ENCODE data around the gene CERS4.
"Not testable (repeated sequence)": the region's sequence is repeated elsewhere in the genome, so short reads cannot be mapped to it uniquely, and the experiment has no call there.

CERS4 gene

DNA sequence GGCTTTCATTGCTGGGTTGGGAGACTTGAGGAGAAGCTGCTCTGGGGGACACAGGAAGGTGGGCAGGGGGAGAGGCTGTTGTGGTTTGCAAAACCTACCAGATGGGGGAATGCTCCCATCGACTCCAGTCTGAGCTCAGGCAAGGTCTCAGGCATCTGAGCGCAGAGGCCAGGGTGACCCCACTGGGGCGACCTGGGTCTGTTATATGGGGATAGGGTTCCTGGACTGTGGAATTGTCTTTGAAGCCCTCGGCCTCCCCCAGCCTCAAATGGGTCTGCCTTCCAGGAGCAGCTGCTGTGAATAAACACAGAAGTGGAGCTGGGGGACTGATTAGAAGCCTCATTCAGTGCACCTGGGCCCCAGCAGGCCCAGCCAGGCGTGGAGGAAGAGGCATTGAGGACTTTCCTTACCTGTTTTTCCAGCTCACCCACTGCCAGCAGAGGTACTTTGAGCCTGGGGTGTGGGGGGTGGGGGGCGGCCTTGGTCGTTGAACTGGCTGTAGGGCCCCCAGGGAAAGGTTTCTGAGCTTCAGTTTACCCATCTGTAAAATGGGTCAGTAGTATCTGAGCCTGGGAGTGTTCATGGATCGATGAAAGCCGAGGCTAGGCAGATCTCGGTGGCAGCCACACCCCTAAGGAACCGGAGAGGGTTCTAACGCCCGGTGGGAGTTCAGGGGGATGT lies 1.4 kb downstream of the CERS4 start:
- DNase-seq (ENCODE audit: low read depth) = no peak

DNA sequence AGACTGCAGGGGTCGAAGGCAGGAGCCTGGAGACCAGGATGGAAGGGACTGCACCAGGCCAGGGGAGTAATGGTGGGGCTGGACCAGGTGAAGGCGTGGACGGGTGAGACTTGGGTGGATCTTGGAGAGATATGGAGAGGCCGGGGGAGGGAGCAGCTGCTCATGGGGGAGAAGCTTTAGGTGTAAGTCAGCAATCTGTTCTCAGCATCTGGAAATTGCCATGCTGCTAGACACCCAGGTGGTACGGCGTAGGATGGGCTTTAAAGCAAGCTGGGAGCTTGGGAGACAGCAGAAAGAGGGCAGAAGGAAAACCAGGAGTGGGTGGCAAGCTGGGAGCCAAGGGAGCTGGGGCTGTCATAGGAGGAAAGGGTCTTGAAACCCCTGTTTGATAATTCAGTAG lies 3.0 kb downstream of the CERS4 start:
- DNase-seq (ENCODE audit: low read depth) = no peak

DNA sequence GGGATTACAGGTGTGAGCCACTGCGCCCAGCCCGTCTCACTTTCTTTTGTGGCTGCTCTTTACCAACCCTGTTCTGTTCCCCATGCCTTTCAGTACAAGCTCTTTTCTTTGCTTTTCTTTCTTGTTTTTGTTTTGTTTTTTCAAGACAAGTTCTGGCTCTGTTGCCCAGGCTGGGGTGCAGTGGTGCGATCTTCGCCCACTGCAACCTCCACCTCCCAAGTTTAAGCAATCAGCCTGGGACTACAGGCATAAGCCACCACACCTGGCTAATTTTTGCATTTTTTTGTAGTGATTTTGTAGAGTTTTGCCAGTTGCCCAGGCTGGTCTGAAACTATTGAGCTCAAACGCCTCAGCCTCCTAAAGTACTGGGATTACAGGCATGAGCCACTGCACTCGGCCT lies 3.7 kb downstream of the CERS4 start:
- DNase-seq (ENCODE audit: low read depth) = no peak

- DNase-seq (ENCODE audit: low read depth) = no peak
Observed at GRCh38 chr19:8213827-8214672, 4.9 kb downstream of the CERS4 start.

DNA sequence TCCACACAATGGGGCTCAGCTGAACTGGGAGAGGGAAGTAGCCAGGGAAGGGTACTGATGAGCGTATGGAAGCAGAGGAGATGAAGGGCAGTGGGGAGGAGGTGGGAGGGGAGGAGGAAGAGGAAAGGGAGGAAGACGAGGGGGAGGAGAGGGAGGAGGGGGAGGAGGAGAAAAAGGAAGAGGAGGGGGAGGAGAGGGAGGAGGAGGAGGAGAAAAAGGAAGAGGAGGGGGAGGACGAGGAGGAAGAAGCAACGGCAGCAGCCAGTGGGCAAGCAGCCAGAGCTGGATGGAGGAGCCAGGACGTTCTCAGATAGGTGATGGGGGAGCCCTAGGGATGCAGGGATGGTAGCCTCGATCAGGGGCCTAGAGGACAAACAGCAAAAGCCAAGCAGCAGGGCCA lies 5.6 kb downstream of the CERS4 start:
- no peak for DNase-seq (ENCODE audit: low read depth)

- no peak for DNase-seq (ENCODE audit: low read depth)
Observed at GRCh38 chr19:8215783-8216182, 6.6 kb downstream of the CERS4 start.

- no peak for DNase-seq (ENCODE audit: low read depth)
Observed at GRCh38 chr19:8216357-8216756, 7.2 kb downstream of the CERS4 start.

GRCh38 chr19:8218127-8218526 lies 9.0 kb downstream of the CERS4 start:
- DNase-seq (ENCODE audit: low read depth) = not testable (repeated sequence)

GRCh38 chr19:8220481-8220880 lies 11.3 kb downstream of the CERS4 start:
- DNase-seq (ENCODE audit: low read depth) = no peak

- DNase-seq (ENCODE audit: low read depth) = no peak
Observed at GRCh38 chr19:8221161-8221560, 12.0 kb downstream of the CERS4 start.

DNA sequence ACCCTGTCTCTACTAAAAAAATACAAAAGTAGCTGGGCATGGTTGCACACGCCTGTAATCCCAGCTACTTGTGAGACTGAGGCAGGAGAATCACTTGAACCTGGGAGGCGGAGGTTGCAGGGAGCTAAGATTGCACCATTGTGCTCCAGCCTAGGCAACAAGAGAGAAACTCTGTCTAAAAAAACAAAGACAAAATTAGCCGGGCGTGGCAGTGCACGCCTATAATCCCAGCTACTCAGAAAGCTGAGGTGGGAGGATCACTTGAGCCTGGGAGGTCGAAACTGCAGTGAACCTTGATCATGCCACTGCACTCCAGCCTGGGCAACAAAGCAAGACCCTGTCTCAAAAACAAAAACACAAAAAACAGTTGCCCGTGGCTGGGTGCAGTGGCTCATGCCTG lies 14.3 kb downstream of the CERS4 start:
- DNase-seq (ENCODE audit: low read depth) = not testable (repeated sequence)

GRCh38 chr19:8224394-8225145 lies 15.4 kb downstream of the CERS4 start:
- no peak for DNase-seq (ENCODE audit: low read depth)

DNA sequence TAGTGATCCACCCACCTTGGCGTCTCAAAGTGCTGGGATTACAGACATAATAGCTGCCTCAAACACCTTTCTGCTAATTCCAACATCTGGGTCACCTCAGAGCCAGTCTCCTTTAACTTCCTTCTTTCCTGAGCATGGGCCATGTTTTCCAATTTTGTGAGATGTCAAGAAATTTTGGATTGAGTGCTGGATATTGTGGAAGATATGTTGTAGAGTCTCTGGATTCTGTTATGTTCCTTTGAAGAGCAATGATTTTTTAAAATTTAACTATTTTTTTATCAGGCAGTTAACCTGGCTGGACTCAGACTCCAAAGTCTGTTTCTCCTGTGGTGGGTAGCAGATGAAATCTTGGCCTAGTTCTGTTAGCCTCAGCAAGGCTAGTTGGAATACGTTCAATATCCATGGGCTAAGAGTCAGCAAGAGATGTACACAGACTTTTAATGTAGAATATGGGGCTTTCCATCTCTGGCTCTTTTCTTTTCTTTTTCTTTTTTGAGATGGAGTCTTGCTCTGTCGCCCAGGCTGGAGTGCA lies 22.0 kb downstream of the CERS4 start:
- no peak for DNase-seq (ENCODE audit: low read depth)

- DNase-seq (ENCODE audit: low read depth) = peak; percentile 14
Observed at GRCh38 chr19:8233370-8233769, 24.2 kb downstream of the CERS4 start.

GRCh38 chr19:8237026-8237425 lies 27.9 kb downstream of the CERS4 start:
- no peak for DNase-seq (ENCODE audit: low read depth)

- no peak for DNase-seq (ENCODE audit: low read depth)
Observed at GRCh38 chr19:8238251-8238650, 29.1 kb downstream of the CERS4 start.

DNA sequence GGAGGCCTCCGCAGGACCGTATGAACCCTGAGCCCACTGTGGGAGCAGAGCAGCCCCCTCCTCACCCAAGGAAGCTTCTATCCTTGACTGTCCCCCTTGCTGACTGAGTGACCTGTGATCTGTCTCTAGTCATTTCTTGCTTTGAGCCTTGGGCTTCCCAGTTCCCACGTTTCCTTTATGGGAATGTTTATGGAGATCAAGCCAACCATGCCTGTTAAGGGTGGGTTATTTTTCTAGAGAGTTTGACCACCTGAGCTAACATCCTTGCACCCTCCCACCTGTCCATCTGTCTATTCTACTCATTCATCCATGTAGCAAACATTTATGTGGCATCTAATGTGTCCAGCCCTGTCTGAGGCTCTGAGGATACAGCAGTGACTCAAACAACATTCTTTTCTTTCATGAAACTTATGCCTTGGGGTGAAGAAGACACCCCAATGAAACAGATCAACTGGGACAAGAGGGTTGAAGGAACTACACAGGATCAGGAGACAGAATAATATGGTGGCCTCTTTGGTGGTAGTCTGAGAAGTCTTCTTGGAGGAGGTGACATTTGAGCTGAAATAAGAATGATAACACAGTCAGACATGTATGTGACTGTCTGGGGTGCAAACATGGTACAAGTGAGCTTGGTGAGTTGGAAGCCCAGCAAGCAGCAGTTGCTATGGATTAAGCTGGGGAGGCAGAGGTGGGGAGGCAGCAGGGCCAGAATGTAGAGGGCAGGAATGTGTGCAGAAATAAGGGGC lies 30.5 kb downstream of the CERS4 start:
- DNase-seq (ENCODE audit: low read depth) = no peak

- DNase-seq (ENCODE audit: low read depth) = peak; percentile 83
Observed at GRCh38 chr19:8240274-8241229, 31.4 kb downstream of the CERS4 start.

DNA sequence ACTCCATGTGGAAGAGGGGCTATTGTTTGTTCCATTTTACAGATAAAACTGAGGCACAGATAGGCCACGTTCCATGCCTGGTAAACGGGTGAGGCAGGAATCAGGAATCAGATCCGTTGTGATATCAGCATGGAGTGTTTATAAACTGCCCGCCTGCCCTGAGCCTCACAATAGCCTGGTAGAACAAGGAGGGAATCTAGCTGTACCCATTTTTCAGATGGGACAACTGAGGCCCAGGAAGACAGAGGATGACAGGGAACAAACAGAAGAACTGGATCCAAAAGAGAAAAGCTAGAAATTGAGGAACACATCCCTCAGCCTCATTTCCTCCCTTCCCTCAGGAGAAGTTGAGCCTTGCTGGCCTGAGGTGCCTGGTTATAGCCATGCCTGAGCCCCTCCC lies 32.5 kb downstream of the CERS4 start:
- no peak for DNase-seq (ENCODE audit: low read depth)

GRCh38 chr19:8242211-8242821 lies 33.1 kb downstream of the CERS4 start:
- DNase-seq (ENCODE audit: low read depth) = no peak
